ENCODE data around the gene NXNL1.

Gene NXNL1

DNA sequence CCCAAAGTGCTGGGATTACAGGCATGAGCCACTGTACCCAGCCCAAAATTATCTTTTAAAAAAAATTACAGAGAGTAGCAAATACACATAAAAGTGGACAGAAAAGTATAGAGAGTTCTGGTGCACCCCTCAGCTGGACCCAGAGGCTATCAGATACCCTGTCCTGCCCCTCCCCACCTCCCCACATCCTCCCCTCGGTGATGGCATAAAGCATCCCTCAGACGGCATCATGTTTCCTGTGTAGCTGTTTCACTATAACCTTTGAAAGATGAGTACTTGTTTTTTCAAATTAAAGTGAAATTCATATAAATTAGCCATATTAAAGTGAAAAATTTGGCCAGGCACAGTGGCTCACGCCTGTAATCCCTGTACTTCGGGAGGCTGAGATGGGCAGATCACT is 29.7 kb upstream of the NXNL1 start:
- no peak for FAIRE-seq
- no peak for DNase-seq (ENCODE audit: insufficient read length, low spot score)
- TF ChIP-seq, protein P1, sequence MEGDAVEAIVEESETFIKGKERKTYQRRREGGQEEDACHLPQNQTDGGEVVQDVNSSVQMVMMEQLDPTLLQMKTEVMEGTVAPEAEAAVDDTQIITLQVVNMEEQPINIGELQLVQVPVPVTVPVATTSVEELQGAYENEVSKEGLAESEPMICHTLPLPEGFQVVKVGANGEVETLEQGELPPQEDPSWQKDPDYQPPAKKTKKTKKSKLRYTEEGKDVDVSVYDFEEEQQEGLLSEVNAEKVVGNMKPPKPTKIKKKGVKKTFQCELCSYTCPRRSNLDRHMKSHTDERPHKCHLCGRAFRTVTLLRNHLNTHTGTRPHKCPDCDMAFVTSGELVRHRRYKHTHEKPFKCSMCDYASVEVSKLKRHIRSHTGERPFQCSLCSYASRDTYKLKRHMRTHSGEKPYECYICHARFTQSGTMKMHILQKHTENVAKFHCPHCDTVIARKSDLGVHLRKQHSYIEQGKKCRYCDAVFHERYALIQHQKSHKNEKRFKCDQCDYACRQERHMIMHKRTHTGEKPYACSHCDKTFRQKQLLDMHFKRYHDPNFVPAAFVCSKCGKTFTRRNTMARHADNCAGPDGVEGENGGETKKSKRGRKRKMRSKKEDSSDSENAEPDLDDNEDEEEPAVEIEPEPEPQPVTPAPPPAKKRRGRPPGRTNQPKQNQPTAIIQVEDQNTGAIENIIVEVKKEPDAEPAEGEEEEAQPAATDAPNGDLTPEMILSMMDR (IDR thresholded peaks at IDR 0.05; ENCODE audit: insufficient read depth, missing control alignments), result no peak

DNA sequence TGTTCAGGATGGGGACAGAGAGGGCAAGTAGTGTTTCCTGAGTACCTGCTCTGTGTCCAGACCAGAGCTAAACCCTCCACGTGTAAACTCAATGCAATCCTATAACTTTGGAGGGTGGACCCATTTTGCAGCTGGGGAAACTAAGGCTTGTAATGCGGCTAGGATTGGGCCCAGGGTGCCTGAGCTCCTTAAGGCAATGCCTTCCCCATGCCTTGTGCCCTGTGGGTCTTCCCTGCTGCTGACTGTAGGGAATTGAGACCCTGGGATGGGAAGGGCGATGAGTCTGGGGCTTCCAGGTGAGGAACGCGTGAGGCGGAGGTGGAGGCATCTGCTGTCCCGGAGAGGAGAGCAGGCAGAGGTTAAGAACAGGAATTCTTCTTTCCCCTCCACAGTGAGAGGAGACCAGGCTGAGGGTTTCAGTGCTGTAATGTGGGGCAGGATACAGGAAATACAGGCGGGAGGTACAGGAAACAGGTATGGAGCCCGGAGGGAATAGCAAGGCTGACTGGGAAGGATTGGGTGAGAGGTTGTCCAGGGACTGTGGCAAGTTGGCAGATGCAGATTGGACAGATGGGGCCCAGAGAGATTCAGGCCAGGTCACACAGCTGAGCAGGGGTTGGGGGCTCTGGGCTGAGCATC is 28.8 kb upstream of the NXNL1 start:
- DNase-seq (ENCODE audit: insufficient read length, low spot score), result no peak
- TF ChIP-seq, protein P1 (IDR thresholded peaks at IDR 0.05; ENCODE audit: insufficient read depth, missing control alignments), result no peak
- FAIRE-seq, result no peak

DNA sequence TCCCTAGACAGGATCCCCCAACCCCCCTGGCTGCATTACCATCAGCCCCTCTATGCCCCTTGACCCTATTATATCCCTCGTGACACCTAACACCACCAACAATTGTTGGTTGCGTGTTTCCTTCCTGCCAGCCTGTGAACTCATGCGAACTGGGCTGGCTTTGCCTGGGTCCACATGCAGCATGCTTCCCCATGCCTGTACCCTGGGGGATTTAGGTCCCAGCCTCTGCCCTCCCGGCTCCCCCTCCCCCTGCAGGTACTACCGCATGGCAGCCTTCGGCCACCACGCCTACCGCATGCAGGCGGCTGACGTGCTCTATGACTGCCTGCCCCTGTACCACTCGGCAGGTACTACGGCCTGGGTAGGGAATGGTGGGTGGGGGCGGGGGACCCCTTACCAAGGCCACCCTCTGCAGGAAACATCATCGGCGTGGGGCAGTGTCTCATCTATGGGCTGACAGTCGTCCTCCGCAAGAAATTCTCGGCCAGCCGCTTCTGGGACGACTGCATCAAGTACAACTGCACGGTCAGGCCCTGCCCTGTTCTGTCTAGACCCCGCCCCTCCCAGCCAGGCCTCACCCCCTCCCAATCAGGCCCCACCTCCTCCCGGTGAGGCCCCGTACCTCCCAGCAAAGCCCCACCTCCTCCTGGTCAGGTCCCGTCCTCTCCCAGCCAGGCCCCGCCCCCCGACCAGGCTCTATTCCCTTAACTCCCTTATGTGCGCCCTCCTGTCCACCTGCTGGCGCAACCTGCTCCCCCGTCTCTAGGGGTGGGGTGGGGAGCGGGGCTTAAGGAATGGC is 28.1 kb upstream of the NXNL1 start:
- DNase-seq (ENCODE audit: insufficient read length, low spot score) (no peak), FAIRE-seq (no peak)
- TF ChIP-seq, protein P1 (IDR thresholded peaks at IDR 0.05; ENCODE audit: insufficient read depth, missing control alignments), result no peak

DNA sequence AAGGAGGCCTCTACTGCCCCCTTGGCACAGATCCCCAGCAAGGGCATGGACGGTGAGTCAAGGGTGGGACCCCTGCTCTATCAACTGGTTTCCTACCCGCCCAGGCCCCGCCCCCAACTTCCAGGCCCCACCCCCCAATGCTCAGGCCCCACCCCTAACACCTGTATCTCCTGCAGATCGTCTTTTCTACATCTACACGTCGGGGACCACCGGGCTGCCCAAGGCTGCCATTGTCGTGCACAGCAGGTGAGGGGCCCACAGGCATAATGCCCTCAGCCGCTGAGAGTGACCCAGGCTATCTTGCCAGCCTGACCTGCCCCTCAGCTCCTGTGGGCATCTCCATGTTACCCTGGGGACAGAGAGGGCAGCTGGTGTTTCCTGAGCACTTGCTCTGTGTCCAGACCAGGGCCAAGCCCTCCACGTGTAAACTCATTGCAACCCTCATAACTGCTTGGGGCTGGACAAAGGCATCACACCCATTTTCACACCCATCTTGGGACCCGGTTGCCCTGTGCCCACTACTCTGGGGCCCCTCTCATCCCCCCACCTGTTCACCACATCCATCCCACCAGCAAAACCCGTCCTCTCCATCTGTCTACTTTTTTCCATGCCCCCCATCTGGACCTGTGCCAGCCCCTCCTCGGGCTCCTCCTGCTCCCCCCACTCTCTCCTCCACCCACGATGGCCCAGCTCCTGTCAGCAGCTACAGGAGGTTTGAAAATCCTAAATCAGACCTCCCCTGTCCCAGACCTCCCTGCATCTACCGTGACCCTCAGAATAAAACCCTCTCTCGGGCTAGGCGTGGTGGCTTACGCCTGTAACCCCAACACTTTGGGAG is 26.8 kb upstream of the NXNL1 start:
- no peak for FAIRE-seq
- no peak for DNase-seq (ENCODE audit: insufficient read length, low spot score)
- TF ChIP-seq, protein P1 (IDR thresholded peaks at IDR 0.05; ENCODE audit: insufficient read depth, missing control alignments), result no peak

DNA sequence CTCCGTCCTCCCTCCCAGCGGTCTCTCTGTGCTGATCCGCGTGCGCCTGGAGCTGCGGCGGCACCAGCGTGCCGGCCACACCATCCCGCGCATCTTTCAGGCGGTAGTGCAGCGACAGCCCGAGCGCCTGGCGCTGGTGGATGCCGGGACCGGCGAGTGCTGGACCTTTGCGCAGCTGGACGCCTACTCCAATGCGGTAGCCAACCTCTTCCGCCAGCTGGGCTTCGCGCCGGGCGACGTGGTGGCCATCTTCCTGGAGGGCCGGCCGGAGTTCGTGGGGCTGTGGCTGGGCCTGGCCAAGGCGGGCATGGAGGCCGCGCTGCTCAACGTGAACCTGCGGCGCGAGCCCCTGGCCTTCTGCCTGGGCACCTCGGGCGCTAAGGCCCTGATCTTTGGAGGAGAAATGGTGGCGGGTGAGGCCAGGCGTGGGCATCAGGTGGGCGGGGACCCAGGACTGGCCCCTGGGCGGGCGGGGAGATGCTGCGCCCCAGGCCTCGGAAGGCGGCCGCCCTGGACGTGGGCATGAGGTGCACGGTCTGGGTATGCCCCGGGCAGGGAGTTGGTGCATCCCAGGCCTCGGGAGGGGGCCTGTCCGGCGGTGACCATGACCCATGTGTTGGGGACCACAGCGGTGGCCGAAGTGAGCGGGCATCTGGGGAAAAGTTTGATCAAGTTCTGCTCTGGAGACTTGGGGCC is 26.0 kb upstream of the NXNL1 start:
- TF ChIP-seq, protein P1 (IDR thresholded peaks at IDR 0.05; ENCODE audit: insufficient read depth, missing control alignments), result no peak
- FAIRE-seq, result no peak
- DNase-seq (ENCODE audit: insufficient read length, low spot score), result no peak

DNA sequence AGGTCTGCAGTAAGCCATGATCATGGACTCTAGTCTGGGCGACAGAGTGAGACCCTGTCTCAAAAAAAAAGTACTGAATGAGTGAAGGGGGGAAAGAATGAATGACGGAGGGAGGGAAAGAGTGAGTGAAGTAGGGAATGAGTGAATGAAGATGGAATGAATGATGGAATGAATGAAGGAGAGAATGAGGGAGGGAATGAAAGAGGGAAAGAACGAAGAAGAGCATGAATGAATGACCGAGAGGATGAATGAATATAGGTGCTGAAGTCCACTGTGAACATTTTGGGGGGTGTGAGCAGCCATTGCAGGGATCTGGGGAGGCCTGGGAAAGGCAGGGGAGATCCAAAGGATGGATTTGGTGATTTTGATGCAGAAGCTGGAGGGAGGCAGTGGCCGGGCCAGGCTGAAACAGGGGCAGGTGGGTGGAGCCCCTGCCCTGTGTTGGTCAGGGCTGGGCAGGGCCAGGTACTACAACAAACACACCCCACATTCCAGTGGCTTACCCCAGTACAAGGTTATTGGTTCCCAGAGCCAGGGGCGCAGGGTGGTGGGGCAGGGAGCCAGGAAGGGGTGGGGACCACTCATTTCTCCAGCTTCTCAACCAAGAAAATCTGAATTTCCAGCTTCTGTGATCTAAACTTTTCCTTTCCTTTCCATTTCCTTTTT is 23.9 kb upstream of the NXNL1 start:
- TF ChIP-seq, protein P1 (IDR thresholded peaks at IDR 0.05; ENCODE audit: insufficient read depth, missing control alignments), result no peak
- FAIRE-seq (no peak), DNase-seq (ENCODE audit: insufficient read length, low spot score) (no peak)

Measured in D721Med (cell line).